D341Med (cell line): Measurements from ENCODE around the gene H1-8.
"Not testable (repeated sequence)": the region's sequence is repeated elsewhere in the genome, so short reads cannot be mapped to it uniquely, and the experiment has no call there.

Source experiments
- DNase-seq: peaks from one replicate; pipeline ENCODE4 v3.0.0; 2012; ENCODE audit warnings: low spot score

H1-8 gene

GRCh38 chr3:129515108-129515820 lies 27.7 kb upstream of the H1-8 start:
- DNase-seq, result not testable (repeated sequence)

- DNase-seq, result not testable (repeated sequence)
These were observed 27.0 kb upstream of the H1-8 start for GRCh38 chr3:129515821-129516432.

GRCh38 chr3:129517516-129517915 lies 25.5 kb upstream of the H1-8 start:
- no peak for DNase-seq

- DNase-seq, result no peak
These were observed 24.9 kb upstream of the H1-8 start for GRCh38 chr3:129518038-129518561.

GRCh38 chr3:129518581-129518980 lies 24.4 kb upstream of the H1-8 start:
- no peak for DNase-seq

- DNase-seq, result no peak
These were observed 23.5 kb upstream of the H1-8 start for GRCh38 chr3:129519449-129519848.

GRCh38 chr3:129519896-129520715 lies 22.9 kb upstream of the H1-8 start:
- no peak for DNase-seq

- no peak for DNase-seq
These were observed 22.0 kb upstream of the H1-8 start for GRCh38 chr3:129520960-129521359.

- no peak for DNase-seq
These were observed 21.4 kb upstream of the H1-8 start for GRCh38 chr3:129521611-129522010.

GRCh38 chr3:129522953-129523352 lies 20.0 kb upstream of the H1-8 start:
- DNase-seq, result no peak

- no peak for DNase-seq
These were observed 18.9 kb upstream of the H1-8 start for GRCh38 chr3:129524081-129524480.

GRCh38 chr3:129525341-129525968 lies 17.5 kb upstream of the H1-8 start:
- no peak for DNase-seq

GRCh38 chr3:129526121-129526900 lies 16.7 kb upstream of the H1-8 start:
- DNase-seq, result no peak

- no peak for DNase-seq
These were observed 15.7 kb upstream of the H1-8 start for GRCh38 chr3:129527262-129527661.

- DNase-seq, result no peak
These were observed 14.3 kb upstream of the H1-8 start, which contains the start of gene RHO for GRCh38 chr3:129528589-129529100. TSS of gene RHO (plus strand) at chr3:129528639. CDS start at chr3:129528734, 95 bp downstream.

GRCh38 chr3:129529436-129530210 lies 13.4 kb upstream of the H1-8 start:
- no peak for DNase-seq

GRCh38 chr3:129530251-129530791 lies 12.7 kb upstream of the H1-8 start:
- no peak for DNase-seq

GRCh38 chr3:129530821-129531220 lies 12.2 kb upstream of the H1-8 start:
- no peak for DNase-seq

GRCh38 chr3:129531699-129532098 lies 11.3 kb upstream of the H1-8 start:
- DNase-seq, result no peak

GRCh38 chr3:129532261-129532660 lies 10.7 kb upstream of the H1-8 start:
- no peak for DNase-seq
